ENCODE data around the gene HGS.

DNA sequence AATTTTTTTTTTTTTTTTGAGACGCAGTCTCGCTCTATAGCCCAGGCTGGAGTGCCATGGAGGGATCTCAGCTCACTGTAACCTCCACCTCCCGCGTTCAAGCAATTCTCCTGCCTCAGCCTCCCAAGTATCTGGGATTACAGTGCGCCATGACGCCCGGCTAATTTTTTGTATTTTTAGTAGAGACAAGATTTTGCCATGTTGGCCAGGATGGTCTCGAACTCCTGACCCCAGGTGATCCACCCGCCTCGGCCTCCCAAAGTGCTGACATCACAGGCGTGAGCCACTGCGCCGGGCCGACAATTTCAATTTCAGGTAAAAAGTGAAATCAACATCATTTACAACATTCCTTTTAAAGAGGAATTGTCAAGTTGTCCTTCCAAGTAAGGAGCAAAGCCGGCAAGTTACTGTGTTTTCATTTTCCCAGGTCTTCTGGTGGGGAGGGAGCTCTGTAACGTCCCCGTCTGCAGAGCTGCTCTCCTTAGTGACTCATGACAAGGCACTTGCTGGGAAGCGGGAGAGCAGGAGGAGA lies 47.8 kb upstream of the HGS start:
- no peak for TF ChIP-seq POLR2A (IDR thresholded peaks at IDR 0.05)
- TF ChIP-seq, protein P1, sequence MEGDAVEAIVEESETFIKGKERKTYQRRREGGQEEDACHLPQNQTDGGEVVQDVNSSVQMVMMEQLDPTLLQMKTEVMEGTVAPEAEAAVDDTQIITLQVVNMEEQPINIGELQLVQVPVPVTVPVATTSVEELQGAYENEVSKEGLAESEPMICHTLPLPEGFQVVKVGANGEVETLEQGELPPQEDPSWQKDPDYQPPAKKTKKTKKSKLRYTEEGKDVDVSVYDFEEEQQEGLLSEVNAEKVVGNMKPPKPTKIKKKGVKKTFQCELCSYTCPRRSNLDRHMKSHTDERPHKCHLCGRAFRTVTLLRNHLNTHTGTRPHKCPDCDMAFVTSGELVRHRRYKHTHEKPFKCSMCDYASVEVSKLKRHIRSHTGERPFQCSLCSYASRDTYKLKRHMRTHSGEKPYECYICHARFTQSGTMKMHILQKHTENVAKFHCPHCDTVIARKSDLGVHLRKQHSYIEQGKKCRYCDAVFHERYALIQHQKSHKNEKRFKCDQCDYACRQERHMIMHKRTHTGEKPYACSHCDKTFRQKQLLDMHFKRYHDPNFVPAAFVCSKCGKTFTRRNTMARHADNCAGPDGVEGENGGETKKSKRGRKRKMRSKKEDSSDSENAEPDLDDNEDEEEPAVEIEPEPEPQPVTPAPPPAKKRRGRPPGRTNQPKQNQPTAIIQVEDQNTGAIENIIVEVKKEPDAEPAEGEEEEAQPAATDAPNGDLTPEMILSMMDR (IDR thresholded peaks at IDR 0.05), result no peak

Data from thyroid gland (tissue), 4 donors.